ENCODE data around the gene TBCCD1.
"Not testable (repeated sequence)": the region's sequence is repeated elsewhere in the genome, so short reads cannot be mapped to it uniquely, and the experiment has no call there.

- TF ChIP-seq CTCF (conservative IDR thresholded peaks at IDR 0.05; ENCODE audit: low read depth in 2 of 2); JUNB (IDR thresholded peaks at IDR 0.05; ENCODE audit: unreplicated experiment); EZH2phosphoT487 (IDR thresholded peaks at IDR 0.05; ENCODE audit: unreplicated experiment); EZH2 (IDR thresholded peaks at IDR 0.05; ENCODE audit: low read depth, unreplicated experiment); POLR2AphosphoS5 (IDR thresholded peaks at IDR 0.05; ENCODE audit: low read depth); CREB1 (CRISPR knock-in tag; IDR thresholded peaks at IDR 0.05; ENCODE audit: low read depth): not testable (repeated sequence)
- TF ChIP-seq, protein P1, sequence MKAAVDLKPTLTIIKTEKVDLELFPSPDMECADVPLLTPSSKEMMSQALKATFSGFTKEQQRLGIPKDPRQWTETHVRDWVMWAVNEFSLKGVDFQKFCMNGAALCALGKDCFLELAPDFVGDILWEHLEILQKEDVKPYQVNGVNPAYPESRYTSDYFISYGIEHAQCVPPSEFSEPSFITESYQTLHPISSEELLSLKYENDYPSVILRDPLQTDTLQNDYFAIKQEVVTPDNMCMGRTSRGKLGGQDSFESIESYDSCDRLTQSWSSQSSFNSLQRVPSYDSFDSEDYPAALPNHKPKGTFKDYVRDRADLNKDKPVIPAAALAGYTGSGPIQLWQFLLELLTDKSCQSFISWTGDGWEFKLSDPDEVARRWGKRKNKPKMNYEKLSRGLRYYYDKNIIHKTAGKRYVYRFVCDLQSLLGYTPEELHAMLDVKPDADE (IDR thresholded peaks at IDR 0.05), result not testable (repeated sequence)
These were observed 69.1 kb downstream of the TBCCD1 start for GRCh38 chr3:186498022-186498421.

Measured in GM23338 (cell line).